Ammon's horn (tissue), 1 donor: ENCODE data around the gene HTD2.
A peak's percentile ranks its signal among the peaks of the same experiment; 100 is the strongest.

Experiments used
- DNase-seq: peaks from one replicate; pipeline ENCODE4 v3.0.0-alpha.2; 2016; ENCODE audit warnings: low spot score

HTD2 gene

GRCh38 chr3:58292866-58293265 lies 13.5 kb upstream of the HTD2 start:
- no peak for DNase-seq

- peak; percentile 79 for DNase-seq
Observed at GRCh38 chr3:58293516-58293915, 12.8 kb upstream of the HTD2 start.

- peak; percentile 92 for DNase-seq
Observed at GRCh38 chr3:58296269-58296668, 10.1 kb upstream of the HTD2 start.

- no peak for DNase-seq
Observed at GRCh38 chr3:58296843-58297242, 9.5 kb upstream of the HTD2 start.

GRCh38 chr3:58298190-58298589 lies 8.1 kb upstream of the HTD2 start:
- no peak for DNase-seq

- no peak for DNase-seq
Observed at GRCh38 chr3:58299075-58299474, 7.2 kb upstream of the HTD2 start.

- DNase-seq: peak; percentile 50
Observed at GRCh38 chr3:58299839-58300516, 6.3 kb upstream of the HTD2 start.

GRCh38 chr3:58307639-58308215 lies 1.4 kb downstream of the HTD2 start:
- peak; percentile 32 for DNase-seq

GRCh38 chr3:58308728-58309127 lies 2.4 kb downstream of the HTD2 start:
- DNase-seq: no peak

- DNase-seq: no peak
Observed at GRCh38 chr3:58317811-58318210, 11.5 kb downstream of the HTD2 start.

GRCh38 chr3:58321791-58322190 lies 15.5 kb downstream of the HTD2 start:
- no peak for DNase-seq

GRCh38 chr3:58322793-58323192 lies 16.5 kb downstream of the HTD2 start:
- DNase-seq: no peak

- DNase-seq: no peak
Observed at GRCh38 chr3:58323529-58324390, 17.4 kb downstream of the HTD2 start.

GRCh38 chr3:58324391-58325390 lies 18.4 kb downstream of the HTD2 start:
- no peak for DNase-seq

GRCh38 chr3:58325525-58325992 lies 19.2 kb downstream of the HTD2 start:
- no peak for DNase-seq

- DNase-seq: no peak
Observed at GRCh38 chr3:58326267-58326900, 20.1 kb downstream of the HTD2 start.

GRCh38 chr3:58329150-58329921 lies 23.0 kb downstream of the HTD2 start:
- DNase-seq: no peak

- DNase-seq: no peak
Observed at GRCh38 chr3:58329922-58330413, 23.6 kb downstream of the HTD2 start.

GRCh38 chr3:58331593-58332152 lies 25.4 kb downstream of the HTD2 start:
- no peak for DNase-seq
